VCaP (cell line): ENCODE data around the gene INSYN2A.
A peak's percentile ranks its signal among the peaks of the same experiment; 100 is the strongest.

ENCODE experiments used
- H3K27ac ChIP-seq: fragments of 450-650 bp; 2 replicates; pipeline ENCODE4 v1.5.1; 2017
- TF ChIP-seq, protein P1 (sequence below): fragments of 450-650 bp; conservative IDR thresholded peaks from 2 replicates; pipeline ENCODE4 v1.5.1; 2017; ENCODE audit warnings: mild to moderate bottlenecking, moderate library complexity

Gene INSYN2A, protein sequence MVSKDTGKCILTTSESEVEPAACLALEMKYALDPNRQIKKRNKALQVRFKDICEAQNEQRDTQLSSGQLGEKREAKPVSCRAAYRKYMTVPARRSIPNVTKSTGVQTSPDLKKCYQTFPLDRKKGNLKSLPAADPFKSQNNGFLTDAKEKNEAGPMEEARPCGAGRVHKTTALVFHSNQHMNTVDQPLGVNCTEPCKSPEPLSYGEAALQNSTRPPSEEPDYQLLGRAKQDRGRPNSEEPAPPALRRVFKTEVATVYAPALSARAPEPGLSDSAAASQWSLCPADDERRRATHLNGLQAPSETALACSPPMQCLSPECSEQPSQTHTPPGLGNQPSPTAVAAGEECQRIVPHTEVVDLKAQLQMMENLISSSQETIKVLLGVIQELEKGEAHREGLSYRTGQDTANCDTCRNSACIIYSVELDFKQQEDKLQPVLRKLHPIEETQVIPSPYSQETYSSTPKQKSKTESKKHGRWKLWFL

DNA sequence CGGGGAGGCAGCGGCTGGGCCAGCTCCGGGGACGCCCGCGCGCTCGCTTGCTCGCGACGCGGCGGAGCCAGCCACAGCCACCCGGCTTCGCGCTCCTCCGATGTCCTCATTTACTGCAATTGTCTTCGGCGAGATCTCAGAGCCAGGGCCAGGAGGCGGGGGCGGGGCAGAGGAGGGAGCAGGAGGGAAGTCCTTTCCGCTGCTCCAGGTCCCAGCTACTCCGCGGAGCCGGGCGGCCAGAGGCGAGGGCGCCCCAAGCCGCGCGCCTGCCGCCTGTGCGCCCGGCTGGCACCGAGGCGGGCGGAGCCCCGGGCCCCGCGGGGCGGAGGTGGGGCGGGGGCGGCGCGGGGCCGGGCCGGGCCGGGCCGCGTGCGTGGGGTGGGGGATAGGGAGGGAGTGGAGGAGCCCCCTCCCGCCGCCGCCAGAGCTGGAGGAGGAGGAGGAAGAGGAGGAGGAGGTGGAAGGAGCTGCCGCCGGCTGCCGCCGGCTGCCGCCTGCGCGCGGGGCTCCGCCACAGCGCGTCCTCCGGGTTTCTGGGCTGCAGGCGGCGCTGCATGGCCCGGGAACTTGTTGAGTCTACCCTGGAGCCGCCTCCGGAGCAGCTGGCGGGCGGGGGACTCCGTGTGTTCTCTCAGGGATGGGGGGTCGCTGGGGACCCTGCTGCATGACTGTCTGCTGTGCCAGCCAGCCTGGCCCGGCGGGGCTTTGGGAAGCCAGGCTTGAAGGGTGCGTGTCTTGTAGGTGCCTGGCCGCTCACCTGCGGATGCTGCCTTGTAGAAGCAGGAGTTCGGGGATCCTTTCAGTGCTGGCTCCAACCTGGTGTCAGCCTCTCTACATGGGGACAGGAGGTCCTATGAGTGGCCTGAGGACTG, at the start of gene INSYN2A:
INSYN2A (minus strand) TSS at position 310 of the 872 bp plus-strand sequence. CDS start 20,196 bp downstream, outside the sequence.
- TF ChIP-seq, protein P1, sequence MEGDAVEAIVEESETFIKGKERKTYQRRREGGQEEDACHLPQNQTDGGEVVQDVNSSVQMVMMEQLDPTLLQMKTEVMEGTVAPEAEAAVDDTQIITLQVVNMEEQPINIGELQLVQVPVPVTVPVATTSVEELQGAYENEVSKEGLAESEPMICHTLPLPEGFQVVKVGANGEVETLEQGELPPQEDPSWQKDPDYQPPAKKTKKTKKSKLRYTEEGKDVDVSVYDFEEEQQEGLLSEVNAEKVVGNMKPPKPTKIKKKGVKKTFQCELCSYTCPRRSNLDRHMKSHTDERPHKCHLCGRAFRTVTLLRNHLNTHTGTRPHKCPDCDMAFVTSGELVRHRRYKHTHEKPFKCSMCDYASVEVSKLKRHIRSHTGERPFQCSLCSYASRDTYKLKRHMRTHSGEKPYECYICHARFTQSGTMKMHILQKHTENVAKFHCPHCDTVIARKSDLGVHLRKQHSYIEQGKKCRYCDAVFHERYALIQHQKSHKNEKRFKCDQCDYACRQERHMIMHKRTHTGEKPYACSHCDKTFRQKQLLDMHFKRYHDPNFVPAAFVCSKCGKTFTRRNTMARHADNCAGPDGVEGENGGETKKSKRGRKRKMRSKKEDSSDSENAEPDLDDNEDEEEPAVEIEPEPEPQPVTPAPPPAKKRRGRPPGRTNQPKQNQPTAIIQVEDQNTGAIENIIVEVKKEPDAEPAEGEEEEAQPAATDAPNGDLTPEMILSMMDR, result peak; percentile 40; the same call in 1 of the 2 replicates
- H3K27ac ChIP-seq, result no peak within 1 kb of the TSS; the same call in 1 of the 2 replicates

DNA sequence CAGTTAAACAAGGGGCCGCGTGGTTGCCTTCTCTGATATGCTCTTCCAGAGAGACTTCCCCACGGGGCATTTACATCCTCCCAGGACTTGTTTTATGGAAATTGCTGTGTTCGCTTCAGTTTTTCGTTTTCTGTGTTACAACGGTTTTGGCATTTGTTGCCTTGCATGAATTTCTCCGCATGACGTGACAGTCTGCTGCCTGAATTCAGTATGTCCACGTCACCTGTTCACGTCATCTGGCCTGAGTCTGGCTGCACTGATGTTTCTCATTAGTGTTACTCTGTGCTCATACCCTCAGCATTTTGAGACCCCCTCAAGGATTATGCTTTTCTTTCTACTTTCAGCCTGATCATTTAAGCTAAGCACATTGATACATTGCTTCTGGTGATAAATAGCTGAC, 49.1 kb upstream of the INSYN2A start:
- no peak overlapping the region for H3K27ac ChIP-seq
- TF ChIP-seq, protein P1, result no peak

DNA sequence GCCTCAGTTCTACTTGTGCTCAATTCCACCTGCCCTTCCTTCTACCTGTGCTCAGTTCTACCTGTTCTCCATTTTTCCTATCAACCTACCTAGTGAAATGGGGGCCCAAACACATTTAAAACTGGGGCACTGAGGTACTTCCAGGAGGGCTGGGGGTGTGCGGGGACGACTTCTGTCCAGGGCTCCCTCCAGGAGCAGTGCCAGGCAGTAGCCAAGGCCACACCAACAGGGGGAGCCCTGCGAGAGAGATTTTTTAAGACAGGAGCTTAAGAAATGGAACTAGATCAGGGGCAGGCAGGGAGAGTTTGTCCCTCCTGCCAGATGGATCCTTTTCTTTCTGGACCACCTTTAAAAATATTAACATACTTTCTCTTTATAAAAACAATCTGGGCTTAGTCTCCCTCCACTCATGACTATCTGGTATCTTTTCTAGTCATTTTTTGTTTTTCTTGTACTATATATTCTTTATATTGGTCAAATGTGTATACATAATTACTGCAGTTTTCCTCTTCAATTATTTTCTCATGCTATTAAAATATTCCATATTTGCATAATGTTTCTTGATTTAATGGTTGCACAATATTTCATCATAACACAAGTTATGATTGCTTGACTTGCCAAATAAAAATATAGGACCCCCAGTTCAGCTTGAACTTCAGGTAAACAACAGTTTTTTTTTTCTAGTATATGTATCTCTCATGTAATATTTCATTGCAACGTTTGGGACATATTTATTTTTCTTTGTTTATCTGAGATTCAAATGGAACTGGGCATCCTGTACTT, 47.3 kb upstream of the INSYN2A start:
- TF ChIP-seq, protein P1, result peak; percentile 74

DNA sequence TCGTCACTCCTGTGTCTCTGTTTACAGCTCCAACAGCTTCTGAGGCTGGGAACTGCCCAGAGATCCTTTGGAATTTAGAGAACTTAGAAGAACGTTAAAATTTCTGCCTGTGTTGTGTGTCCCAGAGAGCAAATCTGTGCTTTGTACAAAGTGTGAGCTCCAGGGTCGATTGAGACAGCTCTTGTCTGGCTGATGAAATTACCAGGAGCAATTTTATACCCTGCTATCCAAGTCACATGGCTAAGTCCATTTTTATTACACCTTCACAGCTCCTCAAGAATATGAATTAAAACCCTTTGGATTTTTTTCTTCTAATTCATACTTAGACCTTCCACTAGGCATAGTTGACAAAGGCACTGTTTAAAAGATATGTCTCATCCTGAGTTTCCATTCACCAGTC, 46.5 kb upstream of the INSYN2A start:
- TF ChIP-seq, protein P1, result no peak
- no peak overlapping the region for H3K27ac ChIP-seq

More for the DNA sequence above, 47.3 kb upstream of the INSYN2A start:
- H3K27ac ChIP-seq, result no peak overlapping the region

DNA sequence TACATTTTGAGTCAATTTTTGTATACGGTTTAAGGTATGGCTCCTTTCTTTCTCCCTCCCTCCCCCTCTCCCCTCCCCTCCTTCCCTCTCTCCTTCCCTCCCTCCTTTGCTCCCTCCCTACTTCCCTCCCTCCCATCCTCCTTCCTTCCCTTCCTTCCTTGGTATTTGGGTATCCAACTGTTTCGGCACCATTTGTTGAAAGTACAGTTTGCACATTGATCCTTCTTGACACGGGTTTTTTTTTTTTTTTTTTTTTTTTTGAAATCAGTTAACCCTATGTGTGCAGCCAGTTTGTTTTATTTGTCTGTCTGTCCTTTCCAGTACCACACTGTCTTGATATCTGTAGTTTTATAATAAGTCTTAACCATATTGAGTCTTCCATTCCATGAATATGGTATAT, 39.9 kb upstream of the INSYN2A start:
- H3K27ac ChIP-seq, result no peak overlapping the region
- TF ChIP-seq, protein P1, result no peak

DNA sequence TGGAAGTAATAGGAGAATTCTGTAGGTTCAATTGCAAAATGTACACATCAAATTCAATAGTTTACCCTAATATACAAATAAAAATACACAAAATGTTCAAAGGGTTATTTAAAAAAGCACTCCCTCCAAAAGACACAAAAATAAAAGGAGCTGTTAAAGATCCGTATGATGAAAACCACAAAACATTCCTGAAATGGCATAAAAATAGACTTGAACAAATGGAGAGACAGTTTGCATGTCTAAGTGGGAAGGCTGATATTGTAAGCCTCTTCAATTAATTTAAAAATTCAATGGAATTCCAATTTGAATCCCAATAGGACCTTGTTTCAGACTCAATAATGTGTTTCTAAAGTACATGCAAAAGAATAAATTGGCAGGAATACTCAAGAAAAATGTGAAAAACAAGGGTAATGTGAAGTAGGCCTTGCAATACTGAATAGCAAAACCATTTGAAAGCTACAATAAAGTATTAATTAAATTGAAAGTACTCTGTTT, 38.0 kb upstream of the INSYN2A start:
- no peak overlapping the region for H3K27ac ChIP-seq
- TF ChIP-seq, protein P1, result no peak
